Type B pancreatic cell (in vitro differentiated cells): ENCODE measurements around the gene RASL12. TPM values are rescaled to one million over a fixed set of nuclear protein-coding genes. Genes with fewer than 3 reads are reported as not detected.
A peak's percentile ranks its signal among the peaks of the same experiment; 100 is the strongest.

Source experiments
- DNase-seq: peaks from one replicate; pipeline ENCODE4 v3.0.0; 2021; ENCODE audit warnings: mixed read lengths; ENCODE audit not compliant: unreplicated experiment; ENCODE audit errors: extremely low spot score
- H3K27ac Mint-ChIP-seq: 2 replicates; pipeline ENCODE4 v1.8.0; 2021; ENCODE audit warnings: mild to moderate bottlenecking, mixed read lengths
- H3K27me3 Mint-ChIP-seq: 2 replicates; pipeline ENCODE4 v1.8.0; 2021; ENCODE audit warnings: mixed read lengths
- H3K36me3 Mint-ChIP-seq: 2 replicates; pipeline ENCODE4 v1.8.0; 2021; ENCODE audit warnings: mixed read lengths
- H3K4me1 Mint-ChIP-seq: one replicate; pipeline ENCODE4 v1.8.0; 2021; ENCODE audit warnings: mixed read lengths; ENCODE audit not compliant: unreplicated experiment
- H3K4me3 Mint-ChIP-seq: 2 replicates; pipeline ENCODE4 v1.8.0; 2021; ENCODE audit warnings: mild to moderate bottlenecking, mixed read lengths
- H3K9me3 Mint-ChIP-seq: 2 replicates; pipeline ENCODE4 v1.8.0; 2021; ENCODE audit warnings: mixed read lengths
- total RNA-seq: library from RNA; stranded (reverse); gene quantifications from 2 replicates; pipeline ENCODE4 v1.2.1, GENCODE V29; 2021; ENCODE audit warnings: low replicate concordance
- TF ChIP-seq, protein P1 (sequence below): fragments of 200-600 bp; sonication (generic); conservative IDR thresholded peaks from 2 replicates; pipeline ENCODE4 v1.5.0; 2021; ENCODE audit warnings: antibody characterized with exemption, mild to moderate bottlenecking

The RASL12 gene
- total RNA-seq, 1 donor from 2014 or later = 4.0 TPM

DNA sequence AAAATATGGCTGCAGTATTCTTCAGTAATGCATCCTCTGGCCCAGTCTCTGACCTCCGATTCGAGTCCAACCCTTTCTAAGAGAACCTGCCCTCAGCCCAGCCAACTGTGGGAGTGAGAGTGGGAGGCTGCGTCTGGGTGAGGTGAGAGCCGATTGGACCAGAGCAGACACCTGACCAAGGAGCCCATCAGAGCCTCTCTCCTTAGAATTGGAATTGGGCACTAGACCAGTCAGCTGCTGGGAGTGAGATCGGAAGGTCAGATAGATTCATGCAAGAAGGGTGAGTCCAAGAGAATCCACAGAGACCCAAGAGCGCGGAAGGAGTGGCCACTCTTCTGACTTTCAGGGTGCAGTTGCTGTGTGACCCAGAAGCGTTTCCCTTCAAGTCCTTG is 10.2 kb downstream of the RASL12 start:
- no peaks in the 10 kb centered on the region for H3K27me3 Mint-ChIP-seq
- H3K4me1 Mint-ChIP-seq = peaks cover 7% of the 10 kb centered on the region
- H3K36me3 Mint-ChIP-seq = no peaks in the 10 kb centered on the region
- no peak for DNase-seq
- no peak overlapping the region for H3K4me3 Mint-ChIP-seq
- no peak overlapping the region for H3K27ac Mint-ChIP-seq
- TF ChIP-seq, protein P1, sequence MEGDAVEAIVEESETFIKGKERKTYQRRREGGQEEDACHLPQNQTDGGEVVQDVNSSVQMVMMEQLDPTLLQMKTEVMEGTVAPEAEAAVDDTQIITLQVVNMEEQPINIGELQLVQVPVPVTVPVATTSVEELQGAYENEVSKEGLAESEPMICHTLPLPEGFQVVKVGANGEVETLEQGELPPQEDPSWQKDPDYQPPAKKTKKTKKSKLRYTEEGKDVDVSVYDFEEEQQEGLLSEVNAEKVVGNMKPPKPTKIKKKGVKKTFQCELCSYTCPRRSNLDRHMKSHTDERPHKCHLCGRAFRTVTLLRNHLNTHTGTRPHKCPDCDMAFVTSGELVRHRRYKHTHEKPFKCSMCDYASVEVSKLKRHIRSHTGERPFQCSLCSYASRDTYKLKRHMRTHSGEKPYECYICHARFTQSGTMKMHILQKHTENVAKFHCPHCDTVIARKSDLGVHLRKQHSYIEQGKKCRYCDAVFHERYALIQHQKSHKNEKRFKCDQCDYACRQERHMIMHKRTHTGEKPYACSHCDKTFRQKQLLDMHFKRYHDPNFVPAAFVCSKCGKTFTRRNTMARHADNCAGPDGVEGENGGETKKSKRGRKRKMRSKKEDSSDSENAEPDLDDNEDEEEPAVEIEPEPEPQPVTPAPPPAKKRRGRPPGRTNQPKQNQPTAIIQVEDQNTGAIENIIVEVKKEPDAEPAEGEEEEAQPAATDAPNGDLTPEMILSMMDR = no peak
- H3K9me3 Mint-ChIP-seq = no peaks in the 10 kb centered on the region

DNA sequence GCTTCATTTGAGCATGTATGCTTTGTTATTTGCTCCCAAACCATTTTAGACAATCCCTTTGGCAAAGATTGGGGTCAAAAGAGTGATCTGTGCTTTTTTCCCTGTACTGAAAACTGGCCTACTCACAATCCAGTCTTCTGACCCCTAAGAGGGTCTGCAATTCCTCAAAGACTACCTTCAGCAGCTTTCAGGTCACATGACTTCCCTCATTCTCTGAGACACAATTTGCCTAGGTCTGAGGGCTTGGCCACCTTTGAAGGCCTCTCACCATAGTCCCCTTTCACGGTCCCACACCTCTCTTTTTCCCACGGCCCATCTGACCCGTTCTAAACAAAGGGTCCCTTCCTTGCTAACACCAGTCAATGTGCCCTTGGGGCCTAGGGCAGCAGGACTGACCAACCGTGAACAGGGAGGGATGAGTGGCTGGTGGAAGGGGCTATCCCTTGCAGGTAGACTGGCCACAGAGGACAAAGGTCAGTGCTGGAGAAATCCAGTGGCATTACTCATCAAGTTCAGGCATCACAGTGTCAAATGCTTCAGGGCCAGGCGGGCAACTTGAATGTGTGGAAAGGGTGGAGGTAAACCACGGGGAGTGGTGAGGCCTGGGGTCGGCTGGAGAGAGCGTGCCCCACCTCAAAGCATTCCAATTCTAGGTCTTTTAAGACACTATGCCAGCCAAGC is 10.8 kb downstream of the RASL12 start:
- Mint-ChIP-seq H3K4me1 (peaks cover 7% of the 10 kb centered on the region), H3K36me3 (no peaks in the 10 kb centered on the region), H3K27me3 (no peaks in the 10 kb centered on the region), H3K27ac (no peak overlapping the region), H3K4me3 (no peak overlapping the region), H3K9me3 (no peaks in the 10 kb centered on the region)
- TF ChIP-seq, protein P1 = no peak
- no peak for DNase-seq

DNA sequence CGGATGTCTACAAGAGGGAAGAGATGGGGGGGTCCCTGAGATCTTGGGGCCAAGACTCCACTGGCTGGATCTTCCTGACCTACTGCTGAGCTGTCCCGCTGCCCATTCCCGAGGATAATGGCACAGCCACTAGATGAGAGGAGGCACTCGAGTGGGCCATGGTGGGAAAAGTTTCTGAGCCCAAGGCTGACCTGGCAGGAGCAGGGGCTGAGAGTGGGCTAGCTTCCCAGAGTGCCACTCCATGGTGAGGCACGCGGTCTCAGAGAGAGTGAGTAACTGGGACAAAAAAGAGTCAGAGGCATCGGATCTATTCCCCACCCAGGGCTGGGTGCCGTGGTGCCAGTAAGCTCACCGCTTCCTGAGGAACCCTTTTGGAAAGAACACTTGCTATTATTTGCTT is 11.7 kb downstream of the RASL12 start:
- H3K27me3 Mint-ChIP-seq = no peaks in the 10 kb centered on the region
- DNase-seq = no peak
- H3K4me1 Mint-ChIP-seq = peaks cover 7% of the 10 kb centered on the region
- no peak overlapping the region for H3K4me3 Mint-ChIP-seq
- H3K9me3 Mint-ChIP-seq = no peaks in the 10 kb centered on the region
- TF ChIP-seq, protein P1 = no peak
- no peaks in the 10 kb centered on the region for H3K36me3 Mint-ChIP-seq
- H3K27ac Mint-ChIP-seq = no peak overlapping the region

DNA sequence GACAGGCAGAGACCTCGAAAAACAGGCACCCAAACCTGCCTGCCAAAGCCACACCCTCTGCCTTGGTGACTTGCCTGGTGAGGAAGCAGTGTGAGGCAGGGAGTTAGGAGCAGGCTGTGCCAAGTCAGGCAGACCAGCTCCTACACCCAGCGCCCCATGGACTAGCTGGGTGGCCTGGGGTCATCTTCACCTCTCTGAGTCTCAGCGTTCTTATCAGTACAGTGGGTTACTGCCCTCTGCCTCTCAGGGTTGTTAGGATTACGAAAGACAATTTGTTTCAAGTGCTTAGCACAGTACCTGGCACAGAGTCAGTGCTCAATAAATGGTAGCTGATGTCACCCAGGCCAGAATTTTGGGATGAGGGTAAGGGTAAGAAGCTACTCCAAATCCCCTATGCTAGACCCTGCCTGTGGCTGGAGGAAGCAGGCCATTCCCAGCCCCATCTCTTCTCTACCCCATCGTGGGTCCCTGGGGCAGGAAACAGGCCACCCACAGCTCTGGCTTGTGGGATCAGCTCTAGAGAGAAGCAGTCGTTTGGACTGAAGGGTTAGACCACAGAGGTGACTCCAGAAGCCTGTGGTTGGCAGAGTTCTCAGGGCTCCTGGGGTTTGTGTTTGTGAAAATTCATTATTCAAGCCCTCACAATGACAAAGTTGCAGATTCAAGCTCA is 12.5 kb downstream of the RASL12 start:
- Mint-ChIP-seq H3K9me3 (no peaks in the 10 kb centered on the region), H3K27me3 (no peaks in the 10 kb centered on the region), H3K36me3 (no peaks in the 10 kb centered on the region), H3K4me3 (no peak overlapping the region), H3K4me1 (peaks cover 8% of the 10 kb centered on the region), H3K27ac (no peak overlapping the region)
- DNase-seq = no peak
- TF ChIP-seq, protein P1 = no peak

DNA sequence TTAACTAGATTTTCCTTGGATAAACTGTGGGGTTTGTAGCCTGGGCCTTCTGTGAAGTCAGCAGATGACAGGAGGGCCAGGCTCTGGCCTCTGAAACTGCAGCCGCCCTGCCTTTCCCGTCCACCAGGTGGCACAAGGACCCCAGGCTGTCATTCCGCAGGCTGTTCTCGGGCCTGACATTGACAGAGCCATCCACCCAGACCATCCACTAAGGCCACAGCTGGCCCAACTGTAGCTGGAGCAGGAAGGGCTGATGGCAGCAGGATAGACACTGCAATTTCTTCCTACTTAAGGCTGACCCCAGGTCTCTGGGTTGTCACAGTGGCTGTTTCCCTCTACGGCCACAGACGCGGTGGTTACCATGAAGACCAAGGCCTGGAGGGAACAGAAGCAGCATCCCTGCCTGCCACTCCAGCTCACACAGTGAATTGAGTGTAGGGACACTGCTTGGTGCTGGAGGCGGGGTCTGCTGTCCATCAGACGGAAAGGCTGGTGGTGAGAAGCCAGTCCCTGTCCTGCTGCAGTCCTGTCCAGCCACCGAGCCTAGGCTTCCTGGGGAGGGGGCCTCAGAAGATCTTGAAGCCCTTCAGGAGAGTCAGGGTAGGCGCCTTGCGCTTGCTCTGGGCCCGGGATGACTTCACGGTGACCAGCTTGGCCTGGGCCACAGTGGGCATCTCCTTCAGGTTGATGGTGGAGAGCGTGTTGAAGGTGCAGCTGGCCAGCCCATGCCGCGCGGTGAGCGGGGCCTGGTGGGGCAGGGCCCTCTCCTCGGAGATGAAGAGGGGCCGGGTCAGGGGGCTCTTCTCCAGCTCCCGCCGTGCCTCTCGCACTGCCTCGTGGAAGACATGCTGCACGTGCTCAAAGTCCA is 13.2 kb downstream of the RASL12 start:
- Mint-ChIP-seq H3K27me3 (no peaks in the 10 kb centered on the region), H3K4me1 (peaks cover 16% of the 10 kb centered on the region), H3K9me3 (no peaks in the 10 kb centered on the region), H3K36me3 (no peaks in the 10 kb centered on the region), H3K27ac (no peak overlapping the region), H3K4me3 (no peak overlapping the region)
- DNase-seq = peak; percentile 81
- TF ChIP-seq, protein P1 = peak; percentile 95
